HG02571 (cell line): ENCODE data around the gene UCHL5.

Source experiments
- ATAC-seq: cut with Tn5 transposase; IDR thresholded peaks from one replicate; pipeline ENCODE4 v1.9.1; 2021; ENCODE audit warnings: mild to moderate bottlenecking, moderate library complexity; ENCODE audit not compliant: unreplicated experiment

Gene UCHL5, protein sequence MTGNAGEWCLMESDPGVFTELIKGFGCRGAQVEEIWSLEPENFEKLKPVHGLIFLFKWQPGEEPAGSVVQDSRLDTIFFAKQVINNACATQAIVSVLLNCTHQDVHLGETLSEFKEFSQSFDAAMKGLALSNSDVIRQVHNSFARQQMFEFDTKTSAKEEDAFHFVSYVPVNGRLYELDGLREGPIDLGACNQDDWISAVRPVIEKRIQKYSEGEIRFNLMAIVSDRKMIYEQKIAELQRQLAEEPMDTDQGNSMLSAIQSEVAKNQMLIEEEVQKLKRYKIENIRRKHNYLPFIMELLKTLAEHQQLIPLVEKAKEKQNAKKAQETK

DNA sequence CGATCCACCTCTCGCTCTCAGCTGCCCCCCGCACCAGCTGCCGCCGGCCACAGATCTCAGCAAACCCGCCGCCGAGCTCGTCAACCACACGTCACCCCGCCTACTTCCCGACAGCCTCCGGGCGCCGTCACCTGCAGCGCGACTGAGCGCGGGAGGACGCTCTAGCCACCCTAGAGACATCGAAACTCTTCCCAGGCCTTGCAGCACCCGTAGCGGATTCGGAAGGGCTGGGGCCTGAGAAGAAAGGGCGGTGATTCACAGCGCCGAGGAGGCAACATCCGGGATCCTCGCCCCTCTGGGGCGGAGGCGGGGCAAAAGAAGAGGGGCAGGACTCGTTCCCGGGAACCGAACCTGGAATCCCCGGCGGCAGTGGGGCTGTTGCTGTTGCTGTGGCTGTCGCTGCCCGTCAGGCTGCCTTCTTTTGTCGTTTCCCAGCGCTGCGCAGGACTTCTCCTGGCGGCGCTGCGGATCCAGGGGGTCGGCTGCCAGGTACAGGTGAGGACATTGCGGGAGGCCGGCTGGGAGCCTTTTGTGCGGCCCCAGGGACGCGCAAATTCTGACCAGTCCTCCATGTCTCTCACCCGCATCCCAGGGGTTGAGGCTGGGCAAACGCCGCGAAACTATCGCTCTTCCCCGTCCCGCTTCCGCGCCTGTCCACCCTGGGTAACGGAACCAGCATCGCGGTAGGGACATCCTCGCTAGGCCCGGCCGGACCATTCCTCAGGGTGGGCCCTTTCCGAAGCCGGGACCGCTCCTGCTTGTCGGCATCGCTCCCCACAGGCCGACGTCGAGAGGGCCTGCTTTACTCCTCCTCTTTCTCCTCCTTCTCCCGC lies at the start of gene UCHL5, which contains the start of gene RO60:
Gene UCHL5, minus strand, starts transcription at position 79 of the 833 bp plus-strand sequence. CDS start 100 bp downstream, outside the sequence.
Gene RO60, plus strand, starts transcription at position 331 of the 833 bp plus-strand sequence. CDS start 9,443 bp downstream, outside the sequence.
- ATAC-seq: peak; percentile 92

DNA sequence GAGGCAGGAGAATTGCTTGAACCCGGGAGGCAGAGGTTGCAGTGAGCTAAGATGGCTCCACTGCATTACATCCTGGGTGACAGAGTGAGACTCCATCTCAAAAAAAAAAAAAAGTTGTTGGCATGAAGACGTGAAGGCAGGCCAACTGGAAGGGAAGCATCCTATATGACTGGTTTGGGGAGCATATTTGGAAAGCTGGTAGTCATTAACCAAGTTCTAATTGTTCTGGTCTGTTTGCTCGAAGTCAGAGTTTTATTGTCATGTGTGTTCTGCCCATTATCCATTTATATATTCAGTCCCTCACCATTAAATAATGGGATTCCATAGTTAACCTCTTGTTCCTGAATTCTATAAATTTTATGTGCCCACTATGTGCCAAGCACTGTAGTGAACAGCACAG lies 49.3 kb upstream of the UCHL5 start:
- no peak for ATAC-seq

DNA sequence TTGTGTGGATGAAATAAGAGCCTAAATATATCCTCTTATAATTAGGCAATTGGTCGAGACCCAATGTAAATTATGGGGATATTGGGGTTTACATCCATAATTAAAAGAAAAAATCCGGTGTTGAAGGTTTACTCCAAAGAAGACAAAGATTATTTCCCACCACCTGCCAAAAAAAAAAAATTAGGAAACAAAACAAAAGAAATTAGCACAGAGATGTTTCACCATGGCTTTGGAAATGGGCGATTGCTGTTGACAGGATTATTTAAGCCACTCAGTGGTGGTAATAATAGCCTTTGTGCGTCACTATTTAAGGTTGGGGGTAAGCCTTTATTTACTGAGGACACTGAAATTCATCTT lies 46.6 kb upstream of the UCHL5 start:
- ATAC-seq: no peak

DNA sequence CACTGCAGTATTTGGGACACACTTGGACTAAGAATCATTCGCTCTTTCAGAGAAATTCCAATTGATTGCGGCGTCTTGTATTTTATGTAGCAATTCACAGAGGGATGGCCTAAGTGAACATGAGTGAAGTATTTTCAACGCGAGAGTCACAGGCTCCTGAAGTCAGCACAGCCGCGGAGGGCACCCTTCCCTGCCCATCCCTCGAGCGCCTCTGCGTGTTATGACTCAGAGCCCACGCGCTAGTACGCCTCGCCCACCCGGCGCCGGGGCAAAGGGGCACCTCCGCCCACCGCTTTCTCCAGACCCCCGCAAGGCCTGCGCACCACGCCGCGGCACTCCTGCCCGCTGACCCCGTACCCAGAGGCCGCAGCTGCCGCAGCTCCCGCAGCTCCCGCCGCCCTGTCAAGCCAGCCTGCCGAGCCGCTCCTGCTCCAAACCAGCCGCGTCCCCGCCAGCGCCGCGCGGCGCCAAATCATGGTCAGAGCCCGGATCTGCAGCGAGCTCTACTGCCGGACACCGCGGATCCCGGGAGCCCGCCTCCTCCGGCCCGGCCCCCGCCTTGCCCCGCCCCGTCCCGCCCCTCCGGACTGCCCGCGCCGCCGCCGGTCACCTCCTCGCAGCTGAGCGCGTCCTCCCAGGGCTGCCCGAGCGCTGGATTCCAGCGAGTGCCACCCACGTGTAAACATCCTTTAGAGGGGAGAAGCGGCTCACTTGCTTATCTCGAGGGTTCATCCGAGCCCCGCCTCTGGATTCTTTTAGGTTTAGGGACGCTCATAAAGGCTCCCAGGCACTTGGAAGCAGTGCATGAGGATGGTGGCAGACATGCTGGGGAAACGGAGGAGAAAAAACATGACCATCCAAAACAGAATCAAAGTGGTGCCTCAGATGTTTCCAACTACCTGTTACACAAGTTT lies 46.0 kb upstream of the UCHL5 start, which contains the start of gene GLRX2:
Gene GLRX2, minus strand, starts transcription at position 508 of the 914 bp plus-strand sequence. Its CDS starts 32 bp downstream, at position 476.
- peak; percentile 93 for ATAC-seq

DNA sequence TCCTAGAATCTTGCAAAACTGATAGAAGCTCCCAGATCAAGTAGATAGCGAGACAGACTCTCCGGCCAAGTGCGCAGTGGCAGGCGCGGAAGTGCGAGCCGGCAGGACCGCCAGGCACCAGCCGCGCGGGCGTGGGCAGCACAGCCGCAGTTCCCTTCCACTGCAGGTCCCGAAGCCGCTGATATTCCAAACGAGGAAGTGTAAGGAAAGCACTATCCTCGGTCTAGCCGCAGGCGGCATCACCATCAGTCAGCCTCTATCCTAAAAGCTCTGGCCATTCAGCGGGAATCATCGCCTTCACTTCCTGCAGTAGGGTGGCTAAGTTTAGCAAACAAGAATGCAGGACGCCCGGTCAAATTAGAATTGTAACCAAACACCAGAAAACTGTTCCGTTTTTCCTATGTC lies 45.3 kb upstream of the UCHL5 start:
- peak; percentile 39 for ATAC-seq

DNA sequence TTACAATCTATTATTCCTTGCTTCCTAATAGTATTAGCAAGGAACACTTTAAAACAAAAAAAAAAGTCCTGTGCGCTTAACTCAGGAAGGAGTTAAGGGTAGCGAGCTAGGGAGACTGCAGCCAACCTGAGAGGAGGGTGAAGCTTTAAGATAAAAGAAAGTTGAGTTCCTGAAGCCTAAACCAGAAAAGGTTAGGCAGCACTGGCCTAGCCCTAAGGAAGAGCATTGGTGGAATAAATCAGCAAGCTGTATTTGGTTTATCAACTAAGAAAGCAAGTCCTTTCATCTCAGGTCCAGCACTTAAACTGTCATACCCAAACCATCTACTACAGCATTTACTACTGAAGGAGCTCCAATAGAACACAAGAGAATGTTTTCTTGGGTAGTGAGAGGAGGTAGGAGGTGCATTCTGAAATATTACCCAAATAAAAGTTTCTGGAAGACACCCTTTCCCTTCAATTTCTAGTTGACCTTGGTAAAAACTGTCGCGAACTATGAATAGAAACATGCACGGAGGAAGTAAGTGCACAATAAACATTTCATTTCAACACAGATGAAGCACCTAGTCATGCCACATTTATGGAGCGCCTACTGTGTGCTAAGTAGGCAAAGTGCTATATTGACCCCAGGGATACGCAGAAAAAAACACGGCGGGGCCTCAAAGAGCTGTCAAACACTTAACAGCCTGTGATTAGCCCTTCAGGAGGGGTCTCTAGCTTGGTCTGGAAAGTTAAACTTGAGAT lies 44.8 kb upstream of the UCHL5 start:
- no peak for ATAC-seq

DNA sequence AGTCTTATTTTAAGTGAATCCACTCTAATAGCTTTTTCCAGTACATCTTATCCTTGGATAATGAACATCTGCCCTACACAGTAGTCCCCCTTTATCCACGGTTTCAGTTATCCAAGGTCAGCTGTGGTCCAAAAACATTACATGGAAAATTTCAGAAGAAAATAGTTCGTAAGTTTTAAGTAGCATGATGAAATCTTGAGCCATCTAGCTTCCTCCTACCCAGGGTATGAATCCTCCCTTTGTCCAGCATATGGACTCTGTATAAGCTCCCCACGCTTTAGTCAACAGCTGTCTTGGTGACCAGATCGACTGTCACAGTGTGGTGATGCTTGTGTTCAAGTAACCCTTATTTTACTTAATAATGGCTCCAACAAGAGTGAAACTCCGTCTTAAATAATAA lies 43.5 kb upstream of the UCHL5 start:
- ATAC-seq: no peak

DNA sequence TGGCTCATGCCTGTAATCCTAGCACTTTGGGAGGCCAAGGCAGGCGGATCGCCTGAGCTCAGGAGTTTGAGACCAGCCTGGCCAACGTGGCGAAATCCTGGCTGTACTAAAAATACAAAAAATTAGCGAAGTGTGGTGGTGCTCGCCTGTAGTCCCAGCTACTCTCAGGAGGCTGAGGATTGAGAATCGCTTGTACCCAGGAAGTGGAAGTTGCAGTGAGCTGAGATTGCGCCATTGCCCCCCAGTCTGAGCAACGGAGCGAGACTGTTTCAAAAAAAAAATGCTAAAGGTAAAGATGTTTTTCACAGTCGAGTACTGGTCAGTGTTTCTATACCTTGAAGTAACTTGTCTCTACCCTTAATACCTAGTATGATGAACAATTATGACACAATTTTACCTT lies 35.0 kb upstream of the UCHL5 start:
- ATAC-seq: no peak

DNA sequence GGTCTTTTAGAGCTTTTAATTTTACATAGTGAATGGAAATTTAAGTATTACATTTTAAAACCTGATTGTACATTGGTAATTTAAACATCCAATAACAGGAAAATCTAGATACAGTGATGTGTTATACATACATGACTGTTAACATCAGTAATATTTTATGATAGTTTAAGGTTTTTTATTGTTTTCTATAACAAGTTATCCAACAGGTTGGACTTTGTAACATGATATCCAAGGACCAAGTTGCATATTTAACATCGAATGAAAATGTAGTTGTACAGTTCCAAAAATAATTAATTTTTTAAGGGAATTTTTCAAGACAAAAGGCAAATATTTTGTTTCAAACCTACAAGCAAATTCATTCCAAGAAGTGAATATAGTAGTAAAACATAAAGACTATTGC lies 31.7 kb upstream of the UCHL5 start:
- ATAC-seq: no peak

DNA sequence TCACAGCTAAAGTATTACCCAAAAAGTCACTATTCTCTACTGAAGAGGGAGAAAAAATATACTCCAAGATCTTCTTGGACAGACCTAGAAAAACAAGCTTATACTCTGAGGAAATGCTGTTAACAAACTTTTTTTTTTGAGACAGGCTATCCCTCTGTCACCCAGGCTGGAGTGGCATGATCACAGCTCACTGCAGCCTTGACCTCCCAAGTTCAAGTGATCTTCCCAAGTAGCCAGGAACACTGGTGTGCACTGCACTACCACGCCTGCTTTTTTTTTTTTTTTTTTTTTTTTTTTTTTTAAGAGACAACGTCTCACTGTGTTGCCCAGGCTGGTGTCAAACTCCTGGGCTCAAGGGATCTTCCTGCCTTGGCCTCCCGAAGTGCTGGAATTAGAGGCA lies 28.7 kb upstream of the UCHL5 start:
- no peak for ATAC-seq

DNA sequence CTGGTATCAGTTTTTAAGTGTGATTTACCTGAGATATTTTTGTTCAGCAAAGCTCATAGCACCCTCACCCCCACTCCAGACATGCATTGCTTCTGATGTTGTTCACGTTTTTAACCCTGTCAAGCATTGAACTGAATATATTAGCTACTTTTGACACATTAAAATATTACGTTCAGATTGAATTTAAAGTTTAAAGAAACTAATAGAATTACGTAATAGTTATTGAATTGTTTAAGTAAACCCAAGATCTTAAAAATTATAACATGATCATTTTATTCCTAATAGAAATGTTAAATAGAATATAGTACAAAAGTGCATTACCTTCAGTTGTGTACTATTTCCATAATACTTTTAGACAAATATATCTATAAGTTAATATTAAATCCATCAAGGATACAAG lies 27.2 kb upstream of the UCHL5 start:
- ATAC-seq: no peak

DNA sequence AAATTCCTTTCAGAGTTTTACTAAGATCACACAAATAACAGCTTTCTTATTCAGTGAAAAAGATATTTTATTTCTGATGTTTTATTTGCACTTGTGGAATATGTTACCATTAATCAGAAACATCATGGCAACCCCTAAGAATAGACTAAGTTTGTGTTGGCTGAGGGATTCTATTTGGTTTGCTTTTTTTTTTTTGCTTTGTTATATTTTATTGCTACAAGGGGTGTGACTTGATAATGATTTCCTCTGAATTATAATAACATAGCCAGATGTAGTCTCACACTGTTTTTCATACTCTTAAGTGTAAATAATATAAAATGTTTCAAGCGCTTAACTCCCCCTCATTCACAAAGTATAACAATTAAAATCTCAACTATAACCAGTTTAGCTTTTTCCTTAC lies 26.1 kb upstream of the UCHL5 start:
- ATAC-seq: no peak

DNA sequence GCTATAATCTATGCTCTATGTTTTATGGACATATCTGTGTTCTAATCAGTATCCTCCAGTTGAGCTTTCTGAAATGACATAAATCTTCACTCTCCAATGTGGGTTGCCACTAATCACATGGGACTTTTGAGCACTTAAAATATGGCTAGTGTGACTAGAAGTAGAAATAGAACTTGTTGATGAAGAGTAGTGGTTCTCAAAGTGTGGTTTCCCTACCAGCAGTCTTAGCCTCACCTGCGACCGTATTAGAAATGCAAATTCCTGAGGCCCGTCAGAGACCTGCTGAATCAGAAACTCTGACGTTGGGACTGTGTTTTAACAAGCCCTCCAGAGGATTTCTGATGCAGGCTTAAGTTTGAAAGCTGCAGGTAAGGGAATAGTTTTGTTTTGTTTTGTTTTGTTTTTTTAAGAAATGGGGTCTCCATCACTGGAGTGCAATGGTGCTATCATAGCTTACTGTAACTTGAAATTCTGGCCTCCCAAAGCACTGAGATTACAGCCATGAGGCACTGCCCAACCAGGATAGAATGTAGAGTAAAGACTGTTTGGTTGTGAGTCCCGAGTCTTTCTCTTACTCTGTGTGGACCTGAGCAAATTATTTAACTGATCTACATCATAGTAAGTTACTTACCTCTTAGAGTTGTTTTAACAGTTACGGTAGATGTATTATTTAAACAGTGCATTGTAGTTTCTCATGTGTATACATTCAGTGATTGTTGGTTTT lies 24.4 kb upstream of the UCHL5 start:
- peak; percentile 99 for ATAC-seq

DNA sequence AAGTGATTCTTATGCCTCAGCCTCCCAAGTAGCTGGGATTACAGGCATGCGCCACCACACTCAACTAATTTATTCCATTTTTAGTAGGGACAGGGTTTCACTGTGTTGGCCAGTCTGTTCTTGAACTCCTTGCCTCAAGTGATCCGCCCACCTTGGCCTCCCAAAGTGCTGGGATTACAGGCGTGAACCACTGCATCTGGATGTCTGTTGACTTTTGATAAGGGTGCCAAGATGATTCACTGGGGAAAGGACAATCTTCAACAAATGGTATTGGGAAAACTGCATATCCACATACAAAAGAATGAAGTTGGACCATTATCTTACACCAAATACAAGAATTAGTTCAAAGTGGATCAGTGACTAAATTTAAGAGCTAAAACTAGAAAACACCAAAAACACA lies 20.0 kb upstream of the UCHL5 start:
- no peak for ATAC-seq

DNA sequence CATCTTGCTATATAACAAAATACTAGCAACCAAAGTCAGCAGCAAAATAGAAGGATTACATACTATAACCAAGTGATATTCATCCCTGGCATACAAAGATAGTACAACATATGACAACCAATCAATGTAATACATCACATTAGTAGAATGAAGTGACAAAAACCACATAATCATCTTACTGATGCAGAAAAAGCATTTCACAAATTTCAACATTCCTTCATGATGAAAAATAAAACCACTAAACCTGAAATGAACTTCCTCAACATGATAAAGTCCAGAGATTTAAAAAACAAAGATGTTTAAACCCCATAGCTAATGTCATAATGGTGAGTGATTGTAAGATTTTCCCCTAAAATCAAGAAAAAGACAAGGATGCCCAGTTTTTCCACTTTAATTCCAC lies 18.8 kb upstream of the UCHL5 start:
- ATAC-seq: no peak

DNA sequence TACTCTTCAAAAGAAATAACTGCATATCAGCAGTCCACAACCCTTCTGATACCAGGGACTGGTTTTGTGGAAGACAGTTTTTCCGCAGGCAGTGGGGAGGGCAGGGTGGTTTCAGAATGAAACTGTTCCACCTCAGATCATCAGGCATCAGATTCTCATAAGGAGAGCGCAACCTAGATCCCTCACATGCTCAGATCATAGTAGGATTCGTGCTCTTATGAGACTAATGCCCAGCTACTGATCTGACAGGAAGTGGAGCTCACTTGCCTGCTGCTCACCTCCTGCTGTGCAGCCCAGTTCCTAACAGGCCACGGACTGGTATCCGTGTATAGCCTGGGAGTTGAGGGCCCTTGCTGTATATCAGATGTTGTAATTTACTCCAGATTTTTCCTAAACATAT lies 11.8 kb upstream of the UCHL5 start:
- ATAC-seq: peak; percentile 46

DNA sequence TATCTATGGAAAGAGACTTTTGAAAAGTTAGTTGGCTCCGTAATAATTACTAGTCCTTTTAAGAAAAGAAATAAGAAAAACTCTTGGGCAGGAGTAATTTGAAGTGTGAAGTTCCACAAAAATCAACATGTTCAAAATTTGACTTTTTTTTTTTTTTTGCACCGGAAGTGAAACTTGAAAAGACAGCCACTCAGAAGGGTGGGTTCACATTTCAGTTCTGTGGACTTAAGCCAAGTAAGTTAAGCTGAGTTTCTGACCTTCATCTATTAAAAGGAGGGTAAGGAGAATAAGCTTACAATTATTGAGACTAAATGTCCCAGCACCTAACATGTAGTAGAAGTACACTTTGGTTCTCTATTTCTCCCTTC lies 11.2 kb upstream of the UCHL5 start:
- ATAC-seq: peak; percentile 46

DNA sequence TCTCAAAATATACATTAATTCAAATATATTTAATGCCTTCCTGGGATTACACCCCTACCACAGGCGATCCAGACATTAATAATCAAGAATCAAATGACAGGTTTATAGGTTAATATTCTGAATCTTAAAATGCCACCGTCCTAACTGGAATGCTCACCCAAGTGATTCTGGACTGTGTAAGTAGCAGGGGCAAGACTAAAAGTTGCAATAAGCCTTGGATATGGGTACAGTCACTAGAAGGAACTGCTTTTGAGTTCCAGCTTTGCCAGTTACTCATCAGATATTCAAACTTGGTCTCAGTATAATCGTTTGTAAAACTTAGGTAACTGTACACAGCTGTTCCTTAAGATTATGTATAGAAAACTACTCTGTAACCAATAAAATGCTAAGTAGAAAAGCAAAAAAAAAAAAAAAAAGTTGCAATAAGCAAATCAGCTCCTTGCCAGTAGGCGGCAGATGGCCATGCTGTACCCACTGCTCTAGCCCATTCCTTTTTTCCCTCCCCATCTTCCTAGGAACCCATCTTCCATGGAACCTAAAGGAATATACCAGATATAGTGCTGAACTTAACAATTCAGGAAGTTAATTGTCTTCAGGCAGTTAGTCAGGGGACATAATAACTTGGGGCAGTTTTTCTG lies 10.7 kb upstream of the UCHL5 start:
- peak; percentile 32 for ATAC-seq

DNA sequence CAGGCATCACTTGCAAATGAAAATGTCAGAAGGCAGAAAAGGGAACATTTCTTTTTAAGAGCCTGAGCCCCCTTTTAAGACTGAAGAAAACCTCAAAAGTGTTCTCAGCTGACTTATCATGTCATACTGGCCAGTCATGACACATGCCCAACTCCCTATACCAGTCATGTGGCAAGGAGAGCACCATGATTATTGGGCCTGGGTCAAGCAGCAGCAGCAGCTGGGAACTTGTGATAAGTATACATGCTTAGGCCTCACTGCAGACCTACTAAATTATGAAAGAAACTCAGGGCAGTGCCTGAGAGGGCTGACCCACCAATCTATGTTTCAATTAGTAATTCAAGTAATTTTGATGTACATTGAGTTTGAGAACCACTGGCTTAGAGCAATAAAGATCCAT lies 8.9 kb upstream of the UCHL5 start:
- ATAC-seq: no peak
